HCT116 (cell line): ENCODE measurements around the gene GMCL1. TPM values are rescaled to one million over a fixed set of nuclear protein-coding genes. Genes with fewer than 3 reads are reported as not detected.

Experiments
- ATAC-seq: fragments of 200-7000 bp; cut with Tn5 transposase; 2 replicates; pipeline ENCODE4 v1.9.1; 2020; ENCODE audit warnings: mild to moderate bottlenecking, moderate library complexity
- BruUV-seq: library from RNA; stranded (reverse); fragments of 400-500 nt; replicated peaks from 2 replicates; lab custom pipeline; 2021; lab: Mats Ljungman, UMichigan
- CTCF ChIA-PET: fragments of 300-600 bp; sonication (Branson Sonifier 250); formaldehyde crosslinking; loops from one replicate; lab custom pipeline; 2021; ENCODE audit warnings: antibody characterized with exemption; lab: Charles Lee
- POLR2A ChIA-PET: fragments of 300-600, 350-600 bp; sonication (Branson Sonifier 250); formaldehyde crosslinking; loops from one replicate; lab custom pipeline; 2021; ENCODE audit warnings: antibody characterized with exemption; lab: Charles Lee
- RAD21 ChIA-PET, 2 experiments: fragments of 300-600 bp; sonication (Branson Sonifier 250); formaldehyde crosslinking; loops; one replicate each; lab custom pipeline; 2023; ENCODE audit warnings: low total read pairs in 2 of 2; ENCODE audit not compliant: uncharacterized antibody in 2 of 2, unreplicated experiment in 2 of 2, low non-redundant PET in 1 of 2; lab: Charles Lee
- DNase-seq: peaks from one replicate; pipeline ENCODE4 v3.0.0-alpha.2; 2010; ENCODE audit warnings: low read depth, low spot score
- H2AFZ ChIP-seq: fragments of 200-600 bp; shearing (Covaris generic), sonication (generic); 2 replicates; pipeline ENCODE4 v1.6.1; 2017; ENCODE audit warnings: low read depth, mixed run types, mixed read lengths, antibody characterized with exemption, low read length; ENCODE audit not compliant: poor library complexity, severe bottlenecking
- H3K27ac ChIP-seq: 2 replicates; pipeline ENCODE4 v1.5.1; 2012; ENCODE audit warnings: low read depth, low read length
- H3K27me3 ChIP-seq: fragments of 200-600 bp; sonication (generic); 2 replicates; pipeline ENCODE4 v1.6.1; 2016; ENCODE audit warnings: mixed run types, low read length, mixed read lengths; ENCODE audit not compliant: insufficient read depth
- H3K36me3 ChIP-seq, 2 experiments: fragments of 200-500 bp in 1 of 2; fragments of 200-600 bp in 1 of 2; sonication (Bioruptor generic) in 1 of 2; sonication (generic) in 1 of 2; 2 replicates each; pipeline versions ENCODE4 v1.5.1 to v1.6.1; 2014 to 2016; ENCODE audit warnings: low read length in 2 of 2, inconsistent platforms in 1 of 2, mixed read lengths in 1 of 2, mixed run types in 1 of 2; ENCODE audit not compliant: insufficient read depth in 2 of 2, control insufficient read depth in 1 of 2
- H3K4me1 ChIP-seq, 2 experiments: fragments of 200-600 bp in 1 of 2; sonication (generic) in 1 of 2; 2 replicates each; pipeline versions ENCODE4 v1.5.1 to v1.6.1; 2012 to 2017; ENCODE audit warnings: low read length in 2 of 2, inconsistent platforms in 1 of 2, mild to moderate bottlenecking in 1 of 2, mixed read lengths in 1 of 2, mixed run types in 1 of 2, moderate library complexity in 1 of 2; ENCODE audit not compliant: insufficient read depth in 2 of 2, control insufficient read depth in 1 of 2
- H3K4me2 ChIP-seq: fragments of 200-600 bp; sonication (generic); 2 replicates; pipeline ENCODE4 v1.6.1; 2017; ENCODE audit warnings: mixed run types, low read length, mixed read lengths
- H3K4me3 ChIP-seq, 2 experiments: fragments of 200-600 bp in 1 of 2; sonication (generic) in 1 of 2; replicated peaks in 1 of 2; 2 replicates each; pipeline ENCODE4 v1.5.1; 2011 to 2016; ENCODE audit warnings: low read length in 2 of 2, control low read depth in 1 of 2, low read depth in 1 of 2, mild to moderate bottlenecking in 1 of 2, mixed read lengths in 1 of 2, mixed run types in 1 of 2
- H3K79me2 ChIP-seq: fragments of 200-600 bp; sonication (generic); 2 replicates; pipeline ENCODE4 v1.6.1; 2017; ENCODE audit warnings: mild to moderate bottlenecking, mixed run types, low read length, moderate library complexity, mixed read lengths; ENCODE audit not compliant: insufficient read depth
- H3K9ac ChIP-seq: fragments of 200-600 bp; sonication (generic); 2 replicates; pipeline ENCODE4 v1.6.1; 2016; ENCODE audit warnings: low read length, mixed read lengths
- H3K9me2 ChIP-seq: fragments of 200-600 bp; sonication (generic), shearing (Covaris generic); 2 replicates; pipeline ENCODE4 v1.6.1; 2017; ENCODE audit warnings: mixed run types, mild to moderate bottlenecking, moderate library complexity; ENCODE audit not compliant: insufficient read depth
- H3K9me3 ChIP-seq, 2 experiments: fragments of 200-500 bp in 1 of 2; fragments of 200-600 bp in 1 of 2; sonication (Bioruptor generic) in 1 of 2; sonication (generic) in 1 of 2; 2 replicates each; pipeline ENCODE4 v1.6.1; 2014 to 2017; ENCODE audit warnings: low read length in 2 of 2, mixed read lengths in 2 of 2, inconsistent platforms in 1 of 2, low read depth in 1 of 2, mild to moderate bottlenecking in 1 of 2, mixed run types in 1 of 2, moderate library complexity in 1 of 2; ENCODE audit not compliant: control insufficient read depth in 1 of 2, insufficient read depth in 1 of 2
- H4K20me1 ChIP-seq: fragments of 200-600 bp; sonication (generic), shearing (Covaris generic); 2 replicates; pipeline ENCODE4 v1.6.1; 2017; ENCODE audit warnings: mixed run types, mild to moderate bottlenecking, moderate library complexity; ENCODE audit not compliant: insufficient read depth
- ATF3 ChIP-seq: IDR thresholded peaks from 2 replicates; pipeline ENCODE4 v1.6.1; 2012
- CBX3 ChIP-seq: IDR thresholded peaks from 2 replicates; pipeline ENCODE4 v1.6.1; 2012; ENCODE audit warnings: low read depth
- CEBPB ChIP-seq: IDR thresholded peaks from 2 replicates; pipeline ENCODE4 v1.6.1; 2012; ENCODE audit warnings: low read depth
- CTCF ChIP-seq, 3 experiments: fragments of 200-600 bp in 1 of 3; sonication (generic) in 1 of 3; IDR thresholded peaks in 2 of 3; conservative IDR thresholded peaks in 1 of 3; 2 replicates each; pipeline ENCODE4 v1.5.1; 2012 to 2017; ENCODE audit warnings: low read depth in 2 of 3, low read length in 2 of 3, antibody characterized with exemption in 1 of 3, borderline replicate concordance in 1 of 3, control low read depth in 1 of 3, mild to moderate bottlenecking in 1 of 3, mixed read lengths in 1 of 3, mixed run types in 1 of 3, moderate library complexity in 1 of 3; ENCODE audit not compliant: insufficient read depth in 1 of 3
- EGR1 ChIP-seq: IDR thresholded peaks from 2 replicates; pipeline ENCODE4 v1.6.1; 2012; ENCODE audit warnings: low read depth
- ELF1 ChIP-seq: IDR thresholded peaks from 2 replicates; pipeline ENCODE4 v1.6.1; 2012; ENCODE audit warnings: low read depth, borderline replicate concordance
- FOSL1 ChIP-seq: IDR thresholded peaks from 2 replicates; pipeline ENCODE4 v1.6.1; 2012; ENCODE audit warnings: low read depth
- MAX ChIP-seq: IDR thresholded peaks from 2 replicates; pipeline ENCODE4 v1.6.1; 2012
- POLR2A ChIP-seq: IDR thresholded peaks from 2 replicates; pipeline ENCODE4 v1.7.0; 2011; ENCODE audit warnings: borderline replicate concordance; ENCODE audit not compliant: insufficient read depth, insufficient read length; ENCODE audit errors: extremely low read depth
- RAD21 ChIP-seq: IDR thresholded peaks from 2 replicates; pipeline ENCODE4 v1.6.1; 2012; ENCODE audit warnings: low read depth, mild to moderate bottlenecking
- SIN3A ChIP-seq: IDR thresholded peaks from 2 replicates; pipeline ENCODE4 v1.6.1; 2012; ENCODE audit warnings: low read depth
- SP1 ChIP-seq: IDR thresholded peaks from 2 replicates; pipeline ENCODE4 v1.6.1; 2012; ENCODE audit warnings: low read depth
- SRF ChIP-seq: IDR thresholded peaks from 2 replicates; pipeline ENCODE4 v1.6.1; 2012; ENCODE audit warnings: low read depth
- TCF7L2 ChIP-seq: IDR thresholded peaks from 2 replicates; pipeline ENCODE4 v1.7.0; 2011; ENCODE audit warnings: borderline replicate concordance, inconsistent platforms; ENCODE audit not compliant: insufficient read depth, insufficient read length; ENCODE audit errors: extremely low read depth
- YY1 ChIP-seq: IDR thresholded peaks from 2 replicates; pipeline ENCODE4 v1.6.1; 2011; ENCODE audit warnings: low read length, low read depth, moderate library complexity, mild to moderate bottlenecking; ENCODE audit not compliant: insufficient replicate concordance; ENCODE audit errors: extremely low read depth
- ZFX ChIP-seq: fragments of 450-650 bp; IDR thresholded peaks from 2 replicates; pipeline ENCODE4 v1.6.1; 2017
- ZNF274 ChIP-seq: fragments of 200-500 bp; sonication (Bioruptor generic); IDR thresholded peaks from 2 replicates; pipeline ENCODE4 v1.6.1; 2014; ENCODE audit warnings: mild to moderate bottlenecking, low read depth, low read length, inconsistent platforms
- intact Hi-C: fragments of 100-400 bp; cut with micrococcal nuclease; formaldehyde crosslinking; loops from 2 replicates; pipeline ENCODE4 v1.10.0; 2022
- total RNA-seq: library from RNA; stranded (reverse); gene quantifications from one replicate; pipeline ENCODE4 v1.2.1, GENCODE V29; 2021; ENCODE audit not compliant: unreplicated experiment
- TF ChIP-seq, protein P1 (sequence below): IDR thresholded peaks from 2 replicates; pipeline ENCODE4 v1.6.1; 2012; ENCODE audit warnings: low read depth

Gene GMCL1
- total RNA-seq, 1 experiment from 2014 or later: 16.7 TPM

GRCh38 chr2:69907216-69907615 lies 77.8 kb downstream of the GMCL1 start:
- H2AFZ ChIP-seq: no peak overlapping the region
- H3K79me2 ChIP-seq: no peaks in the 10 kb centered on the region
- H3K9me2 ChIP-seq: no peaks in the 10 kb centered on the region
- CTCF ChIA-PET: interaction anchor here (1.2 kb wide), 1 partner anchor 182 kb away, joined by 4 read pairs; no protein-coding TSS in a partner anchor
- H3K4me2 ChIP-seq: no peak overlapping the region
- POLR2A ChIA-PET: no interaction called here
- H3K27me3 ChIP-seq: no peaks in the 10 kb centered on the region
- RAD21 ChIA-PET: no interaction called here
- no TSS peak for BruUV-seq
- no peaks in the 10 kb centered on the region for H4K20me1 ChIP-seq
- DNase-seq (no peak), ATAC-seq (no peak)
- H3K9me3 ChIP-seq: no peaks in the 10 kb centered on the region
- no peak overlapping the region for H3K9ac ChIP-seq
- H3K4me1 ChIP-seq: no peaks in the 10 kb centered on the region; a peak in 1 of 4 replicates
- H3K4me3 ChIP-seq: no peak overlapping the region
- no peak overlapping the region for H3K27ac ChIP-seq
- peaks cover 23 to 29% of the 10 kb centered on the region in 2 experiments for H3K36me3 ChIP-seq
- TF ChIP-seq CBX3 (no peak), SRF (no peak), SIN3A (no peak), RAD21 (no peak), MAX (no peak), ATF3 (no peak), POLR2A (no peak), YY1 (no peak), ZFX (no peak), CEBPB (no peak), ELF1 (no peak), EGR1 (no peak), CTCF (IDR thresholded peaks at IDR 0.05 in 2 of 3, conservative IDR thresholded peaks at IDR 0.05 in 1 of 3; ENCODE audit: borderline replicate concordance in 1 of 3, insufficient read depth in 1 of 3, low read depth in 2 of 3, low read length in 2 of 3) (no peak), FOSL1 (no peak), ZNF274 (no peak), SP1 (no peak), TCF7L2 (no peak)
- TF ChIP-seq, protein P1, sequence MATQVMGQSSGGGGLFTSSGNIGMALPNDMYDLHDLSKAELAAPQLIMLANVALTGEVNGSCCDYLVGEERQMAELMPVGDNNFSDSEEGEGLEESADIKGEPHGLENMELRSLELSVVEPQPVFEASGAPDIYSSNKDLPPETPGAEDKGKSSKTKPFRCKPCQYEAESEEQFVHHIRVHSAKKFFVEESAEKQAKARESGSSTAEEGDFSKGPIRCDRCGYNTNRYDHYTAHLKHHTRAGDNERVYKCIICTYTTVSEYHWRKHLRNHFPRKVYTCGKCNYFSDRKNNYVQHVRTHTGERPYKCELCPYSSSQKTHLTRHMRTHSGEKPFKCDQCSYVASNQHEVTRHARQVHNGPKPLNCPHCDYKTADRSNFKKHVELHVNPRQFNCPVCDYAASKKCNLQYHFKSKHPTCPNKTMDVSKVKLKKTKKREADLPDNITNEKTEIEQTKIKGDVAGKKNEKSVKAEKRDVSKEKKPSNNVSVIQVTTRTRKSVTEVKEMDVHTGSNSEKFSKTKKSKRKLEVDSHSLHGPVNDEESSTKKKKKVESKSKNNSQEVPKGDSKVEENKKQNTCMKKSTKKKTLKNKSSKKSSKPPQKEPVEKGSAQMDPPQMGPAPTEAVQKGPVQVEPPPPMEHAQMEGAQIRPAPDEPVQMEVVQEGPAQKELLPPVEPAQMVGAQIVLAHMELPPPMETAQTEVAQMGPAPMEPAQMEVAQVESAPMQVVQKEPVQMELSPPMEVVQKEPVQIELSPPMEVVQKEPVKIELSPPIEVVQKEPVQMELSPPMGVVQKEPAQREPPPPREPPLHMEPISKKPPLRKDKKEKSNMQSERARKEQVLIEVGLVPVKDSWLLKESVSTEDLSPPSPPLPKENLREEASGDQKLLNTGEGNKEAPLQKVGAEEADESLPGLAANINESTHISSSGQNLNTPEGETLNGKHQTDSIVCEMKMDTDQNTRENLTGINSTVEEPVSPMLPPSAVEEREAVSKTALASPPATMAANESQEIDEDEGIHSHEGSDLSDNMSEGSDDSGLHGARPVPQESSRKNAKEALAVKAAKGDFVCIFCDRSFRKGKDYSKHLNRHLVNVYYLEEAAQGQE: no peak
- intact Hi-C loops: no loop called here
